ENCODE results near the gene VWA3B. TPM values are rescaled to one million over a fixed set of nuclear protein-coding genes. Genes with fewer than 3 reads are reported as not detected.

VWA3B gene
- total RNA-seq, 1 experiment from 2014 or later: not detected

GRCh38 chr2:98311771-98312545 is 225.0 kb downstream of the VWA3B start:
- Mint-ChIP-seq H3K4me3 (no peak overlapping the region), H3K9me3 (no peaks in the 10 kb centered on the region; a peak in 1 of 5 replicates), H3K27me3 (ENCODE audit: low read depth) (peaks cover 6% of the 10 kb centered on the region), H3K4me1 (peaks cover 27 to 37% of the 10 kb centered on the region in 2 experiments), H3K27ac (no peak overlapping the region; a peak in 2 of 7 replicates), H3K36me3 (ENCODE audit: insufficient read depth in 1 of 3, low read depth in 3 of 3) (no peaks in the 10 kb centered on the region; a peak in 1 of 7 replicates)
- Histone ChIP-seq H2BK20ac (ENCODE audit: low read depth, low read length, poor library complexity, severe bottlenecking) (no peak overlapping the region), H3K18ac (ENCODE audit: insufficient read length, low read depth, low read length) (no peak overlapping the region), H3K4ac (ENCODE audit: low read depth, low read length) (no peak overlapping the region), H3T11ph (ENCODE audit: low read length) (no peak overlapping the region), H3K27me3 (ENCODE audit: insufficient read depth, low read length) (no peaks in the 10 kb centered on the region), H2AK5ac (ENCODE audit: insufficient read length, low read length) (no peak overlapping the region), H3K23me2 (ENCODE audit: insufficient read length, low read depth, low read length, poor library complexity, severe bottlenecking) (no peaks in the 10 kb centered on the region), H3K79me1 (ENCODE audit: insufficient read depth, low read depth, low read length, poor library complexity, severe bottlenecking) (no peaks in the 10 kb centered on the region), H2AFZ (ENCODE audit: low read length) (no peak overlapping the region), H3K14ac (ENCODE audit: insufficient read depth, low read length) (no peak overlapping the region), H2BK12ac (ENCODE audit: insufficient read length, low read depth, low read length) (no peak overlapping the region), H4K5ac (ENCODE audit: insufficient read length, low read depth, low read length) (no peak overlapping the region), H3K27ac (ENCODE audit: insufficient read length, low read depth, low read length) (no peak overlapping the region), H2BK15ac (ENCODE audit: low read depth, low read length) (no peak overlapping the region), H3K4me2 (ENCODE audit: insufficient read depth, insufficient read length, low read length) (no peak overlapping the region), H2BK5ac (ENCODE audit: insufficient read length, low read length) (no peak overlapping the region), H3K23ac (ENCODE audit: insufficient read length, low read depth, low read length) (no peak overlapping the region), H4K8ac (replicated peaks; ENCODE audit: insufficient read length, low read depth, low read length) (no peak overlapping the region), H2BK120ac (ENCODE audit: low read depth, low read length, poor library complexity, severe bottlenecking) (no peak overlapping the region), H3K9me3 (ENCODE audit: control insufficient read depth, low read depth, low read length) (no peaks in the 10 kb centered on the region), H3K56ac (ENCODE audit: insufficient read length, low read depth, low read length) (no peak overlapping the region), H3K4me1 (ENCODE audit: insufficient read depth, low read length) (no peaks in the 10 kb centered on the region), H4K20me1 (ENCODE audit: control insufficient read depth, insufficient read depth, insufficient read length) (no peaks in the 10 kb centered on the region), H3K9ac (ENCODE audit: extremely low read depth, insufficient read length, low read length) (no peak overlapping the region), H3K79me2 (ENCODE audit: insufficient read depth, low read length) (no peaks in the 10 kb centered on the region), H4K91ac (ENCODE audit: insufficient read length, low read depth, low read length) (no peak overlapping the region)
- DNase-seq: peak; percentile 65
- no CpG with 5 or more reads among the region's 33 CpGs for whole genome bisulfite sequencing (ENCODE audit: extremely low coverage, insufficient read length, low lambda C conversion rate)
- TF ChIP-seq, protein P1, sequence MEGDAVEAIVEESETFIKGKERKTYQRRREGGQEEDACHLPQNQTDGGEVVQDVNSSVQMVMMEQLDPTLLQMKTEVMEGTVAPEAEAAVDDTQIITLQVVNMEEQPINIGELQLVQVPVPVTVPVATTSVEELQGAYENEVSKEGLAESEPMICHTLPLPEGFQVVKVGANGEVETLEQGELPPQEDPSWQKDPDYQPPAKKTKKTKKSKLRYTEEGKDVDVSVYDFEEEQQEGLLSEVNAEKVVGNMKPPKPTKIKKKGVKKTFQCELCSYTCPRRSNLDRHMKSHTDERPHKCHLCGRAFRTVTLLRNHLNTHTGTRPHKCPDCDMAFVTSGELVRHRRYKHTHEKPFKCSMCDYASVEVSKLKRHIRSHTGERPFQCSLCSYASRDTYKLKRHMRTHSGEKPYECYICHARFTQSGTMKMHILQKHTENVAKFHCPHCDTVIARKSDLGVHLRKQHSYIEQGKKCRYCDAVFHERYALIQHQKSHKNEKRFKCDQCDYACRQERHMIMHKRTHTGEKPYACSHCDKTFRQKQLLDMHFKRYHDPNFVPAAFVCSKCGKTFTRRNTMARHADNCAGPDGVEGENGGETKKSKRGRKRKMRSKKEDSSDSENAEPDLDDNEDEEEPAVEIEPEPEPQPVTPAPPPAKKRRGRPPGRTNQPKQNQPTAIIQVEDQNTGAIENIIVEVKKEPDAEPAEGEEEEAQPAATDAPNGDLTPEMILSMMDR (conservative IDR thresholded peaks at IDR 0.05): peak; percentile 68
